WTC11 (cell line): Measurements from ENCODE around the gene CLIC6.

ENCODE experiments used
- ERG ChIP-seq: fragments of 250-450 bp; sonication (Bioruptor Pico); IDR thresholded peaks from 2 replicates; pipeline ENCODE4 v1.8.0; 2021; ENCODE audit warnings: mild to moderate bottlenecking
- MAX ChIP-seq: sonication (generic); formaldehyde crosslinking; IDR thresholded peaks from 2 replicates; pipeline ENCODE4 v1.8.0; 2022; ENCODE audit warnings: mild to moderate bottlenecking, missing genetic modification reagents
- MYBL2 ChIP-seq: sonication (generic); formaldehyde crosslinking; IDR thresholded peaks from 2 replicates; pipeline ENCODE4 v1.8.1; 2023; ENCODE audit warnings: mild to moderate bottlenecking, moderate library complexity, missing genetic modification reagents
- NFE2L1 ChIP-seq: sonication (generic); formaldehyde crosslinking; IDR thresholded peaks from 2 replicates; pipeline ENCODE4 v1.8.1; 2023; ENCODE audit warnings: missing genetic modification reagents
- NFYB ChIP-seq: sonication (generic); formaldehyde crosslinking; conservative IDR thresholded peaks from 2 replicates; pipeline ENCODE4 v1.8.0; 2022; ENCODE audit warnings: low read depth, missing genetic modification reagents
- NR3C1 ChIP-seq: sonication (generic); formaldehyde crosslinking; conservative IDR thresholded peaks from 2 replicates; pipeline ENCODE4 v1.8.1; 2023; ENCODE audit warnings: low read depth, mild to moderate bottlenecking, missing genetic modification reagents
- PREB ChIP-seq: sonication (generic); formaldehyde crosslinking; IDR thresholded peaks from 2 replicates; pipeline ENCODE4 v1.8.1; 2022; ENCODE audit warnings: mild to moderate bottlenecking, missing genetic modification reagents, moderate library complexity, borderline replicate concordance
- RELA ChIP-seq: sonication (generic); formaldehyde crosslinking; IDR thresholded peaks from 2 replicates; pipeline ENCODE4 v1.8.1; 2022; ENCODE audit warnings: missing genetic modification reagents, mild to moderate bottlenecking, borderline replicate concordance
- SP1 ChIP-seq: sonication (generic); formaldehyde crosslinking; conservative IDR thresholded peaks from 2 replicates; pipeline ENCODE4 v1.8.1; 2022; ENCODE audit warnings: missing genetic modification reagents
- TF ChIP-seq, protein P1 (sequence below): fragments of 200-600 bp; IDR thresholded peaks from 2 replicates; pipeline ENCODE4 v1.8.0; 2022; ENCODE audit warnings: antibody characterized with exemption
- TF ChIP-seq, protein P2 (sequence below): sonication (generic); formaldehyde crosslinking; IDR thresholded peaks from 2 replicates; pipeline ENCODE4 v1.8.1; 2023; ENCODE audit warnings: mild to moderate bottlenecking, missing genetic modification reagents
- TF ChIP-seq, protein P3 (sequence below): sonication (generic); formaldehyde crosslinking; conservative IDR thresholded peaks from 2 replicates; pipeline ENCODE4 v1.8.1; 2023; ENCODE audit warnings: mild to moderate bottlenecking, low read depth, missing genetic modification reagents, moderate library complexity

DNA sequence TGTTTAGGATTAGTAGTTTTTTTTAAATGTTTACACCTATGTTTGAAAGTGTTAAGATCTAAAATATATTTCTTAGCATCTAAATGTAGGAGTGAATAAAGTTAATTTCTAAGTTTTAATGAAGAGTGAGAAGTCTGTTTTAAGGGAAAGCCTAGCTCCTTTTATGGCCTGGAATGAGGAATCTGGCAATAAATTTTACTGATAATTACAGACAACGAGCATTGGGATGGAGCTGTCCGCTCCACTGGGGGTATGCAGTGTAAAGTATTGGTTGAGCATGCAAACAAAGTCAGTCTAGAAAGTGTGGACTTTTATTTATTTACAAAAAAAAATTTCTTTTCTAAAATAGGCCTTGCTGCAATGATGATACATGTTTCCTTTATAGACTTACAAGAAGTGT, 19.0 kb downstream of the CLIC6 start:
- TF ChIP-seq, protein P1, sequence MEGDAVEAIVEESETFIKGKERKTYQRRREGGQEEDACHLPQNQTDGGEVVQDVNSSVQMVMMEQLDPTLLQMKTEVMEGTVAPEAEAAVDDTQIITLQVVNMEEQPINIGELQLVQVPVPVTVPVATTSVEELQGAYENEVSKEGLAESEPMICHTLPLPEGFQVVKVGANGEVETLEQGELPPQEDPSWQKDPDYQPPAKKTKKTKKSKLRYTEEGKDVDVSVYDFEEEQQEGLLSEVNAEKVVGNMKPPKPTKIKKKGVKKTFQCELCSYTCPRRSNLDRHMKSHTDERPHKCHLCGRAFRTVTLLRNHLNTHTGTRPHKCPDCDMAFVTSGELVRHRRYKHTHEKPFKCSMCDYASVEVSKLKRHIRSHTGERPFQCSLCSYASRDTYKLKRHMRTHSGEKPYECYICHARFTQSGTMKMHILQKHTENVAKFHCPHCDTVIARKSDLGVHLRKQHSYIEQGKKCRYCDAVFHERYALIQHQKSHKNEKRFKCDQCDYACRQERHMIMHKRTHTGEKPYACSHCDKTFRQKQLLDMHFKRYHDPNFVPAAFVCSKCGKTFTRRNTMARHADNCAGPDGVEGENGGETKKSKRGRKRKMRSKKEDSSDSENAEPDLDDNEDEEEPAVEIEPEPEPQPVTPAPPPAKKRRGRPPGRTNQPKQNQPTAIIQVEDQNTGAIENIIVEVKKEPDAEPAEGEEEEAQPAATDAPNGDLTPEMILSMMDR = no peak
- TF ChIP-seq, protein P2, sequence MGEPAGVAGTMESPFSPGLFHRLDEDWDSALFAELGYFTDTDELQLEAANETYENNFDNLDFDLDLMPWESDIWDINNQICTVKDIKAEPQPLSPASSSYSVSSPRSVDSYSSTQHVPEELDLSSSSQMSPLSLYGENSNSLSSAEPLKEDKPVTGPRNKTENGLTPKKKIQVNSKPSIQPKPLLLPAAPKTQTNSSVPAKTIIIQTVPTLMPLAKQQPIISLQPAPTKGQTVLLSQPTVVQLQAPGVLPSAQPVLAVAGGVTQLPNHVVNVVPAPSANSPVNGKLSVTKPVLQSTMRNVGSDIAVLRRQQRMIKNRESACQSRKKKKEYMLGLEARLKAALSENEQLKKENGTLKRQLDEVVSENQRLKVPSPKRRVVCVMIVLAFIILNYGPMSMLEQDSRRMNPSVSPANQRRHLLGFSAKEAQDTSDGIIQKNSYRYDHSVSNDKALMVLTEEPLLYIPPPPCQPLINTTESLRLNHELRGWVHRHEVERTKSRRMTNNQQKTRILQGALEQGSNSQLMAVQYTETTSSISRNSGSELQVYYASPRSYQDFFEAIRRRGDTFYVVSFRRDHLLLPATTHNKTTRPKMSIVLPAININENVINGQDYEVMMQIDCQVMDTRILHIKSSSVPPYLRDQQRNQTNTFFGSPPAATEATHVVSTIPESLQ (CRISPR knock-in tag) = no peak
- no peak for TF ChIP-seq RELA (CRISPR knock-in tag)
- no peak for TF ChIP-seq NR3C1 (CRISPR knock-in tag)
- TF ChIP-seq, protein P3, sequence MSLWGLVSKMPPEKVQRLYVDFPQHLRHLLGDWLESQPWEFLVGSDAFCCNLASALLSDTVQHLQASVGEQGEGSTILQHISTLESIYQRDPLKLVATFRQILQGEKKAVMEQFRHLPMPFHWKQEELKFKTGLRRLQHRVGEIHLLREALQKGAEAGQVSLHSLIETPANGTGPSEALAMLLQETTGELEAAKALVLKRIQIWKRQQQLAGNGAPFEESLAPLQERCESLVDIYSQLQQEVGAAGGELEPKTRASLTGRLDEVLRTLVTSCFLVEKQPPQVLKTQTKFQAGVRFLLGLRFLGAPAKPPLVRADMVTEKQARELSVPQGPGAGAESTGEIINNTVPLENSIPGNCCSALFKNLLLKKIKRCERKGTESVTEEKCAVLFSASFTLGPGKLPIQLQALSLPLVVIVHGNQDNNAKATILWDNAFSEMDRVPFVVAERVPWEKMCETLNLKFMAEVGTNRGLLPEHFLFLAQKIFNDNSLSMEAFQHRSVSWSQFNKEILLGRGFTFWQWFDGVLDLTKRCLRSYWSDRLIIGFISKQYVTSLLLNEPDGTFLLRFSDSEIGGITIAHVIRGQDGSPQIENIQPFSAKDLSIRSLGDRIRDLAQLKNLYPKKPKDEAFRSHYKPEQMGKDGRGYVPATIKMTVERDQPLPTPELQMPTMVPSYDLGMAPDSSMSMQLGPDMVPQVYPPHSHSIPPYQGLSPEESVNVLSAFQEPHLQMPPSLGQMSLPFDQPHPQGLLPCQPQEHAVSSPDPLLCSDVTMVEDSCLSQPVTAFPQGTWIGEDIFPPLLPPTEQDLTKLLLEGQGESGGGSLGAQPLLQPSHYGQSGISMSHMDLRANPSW (CRISPR knock-in tag) = no peak
- TF ChIP-seq ERG (CRISPR knock-in tag) = no peak
- TF ChIP-seq NFE2L1 (CRISPR knock-in tag) = no peak
- TF ChIP-seq PREB = no peak
- TF ChIP-seq NFYB (CRISPR knock-in tag) = no peak
- no peak for TF ChIP-seq MYBL2 (CRISPR knock-in tag)
- TF ChIP-seq SP1 (CRISPR knock-in tag) = no peak
- no peak for TF ChIP-seq MAX (CRISPR knock-in tag)
